H54 (cell line): Measurements from ENCODE around the gene SCARF1.
"Not testable (repeated sequence)": the region's sequence is repeated elsewhere in the genome, so short reads cannot be mapped to it uniquely, and the experiment has no call there.

Source experiments
- DNase-seq: peaks from one replicate; pipeline ENCODE4 v3.0.0; 2011; ENCODE audit warnings: low spot score, mixed read lengths; ENCODE audit not compliant: insufficient read length
- FAIRE-seq: peaks from 3 replicates; lab custom pipeline; 2011; peaks lifted over from hg19 to GRCh38; lab: Jason Lieb, UNC
- POLR2A ChIP-seq: IDR thresholded peaks from 2 replicates; pipeline ENCODE4 v1.6.1; 2011; ENCODE audit warnings: low read depth, mild to moderate bottlenecking, low read length

Gene SCARF1

DNA sequence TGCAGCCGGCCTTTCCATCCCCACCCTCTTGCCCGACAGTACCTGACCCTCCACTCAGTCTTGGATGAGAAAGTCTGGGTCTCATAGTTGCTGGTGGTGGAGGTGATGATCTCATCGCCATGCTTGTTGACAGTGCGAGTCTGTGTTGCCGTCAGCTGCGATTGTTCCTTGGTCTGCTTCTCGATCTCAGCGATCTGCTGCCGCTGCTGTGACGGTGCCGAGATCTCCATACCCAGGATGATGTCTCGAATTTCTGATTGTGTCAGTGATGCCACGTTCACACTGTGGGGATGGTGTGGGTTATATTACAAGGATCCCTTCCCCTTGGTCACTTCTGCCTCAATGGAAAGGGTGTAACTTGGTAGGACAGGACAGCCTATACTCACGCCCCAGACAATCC lies 8.2 kb upstream of the SCARF1 start:
- no peak for TF ChIP-seq POLR2A
- no peak for DNase-seq
- no peak for FAIRE-seq

DNA sequence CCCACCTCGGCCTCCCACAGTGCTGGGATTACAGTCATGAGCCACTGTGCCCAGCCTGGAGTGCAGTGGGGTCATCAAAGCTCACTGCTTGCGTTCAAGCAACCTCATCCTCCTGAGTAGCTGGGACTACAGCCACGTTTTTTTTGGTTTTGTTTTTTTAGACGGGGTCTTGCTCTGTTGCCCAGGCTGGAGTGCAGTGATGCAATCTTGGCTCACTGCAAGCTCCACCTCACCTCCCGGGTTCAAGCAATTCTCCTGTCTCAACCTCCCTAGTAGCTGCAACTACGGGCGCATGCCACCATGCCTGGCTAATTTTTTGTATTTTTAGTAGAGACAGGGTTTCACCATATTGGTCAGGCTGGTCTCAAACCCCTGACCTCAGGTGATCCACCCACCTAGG lies 7.3 kb upstream of the SCARF1 start:
- DNase-seq, FAIRE-seq: not testable (repeated sequence)

DNA sequence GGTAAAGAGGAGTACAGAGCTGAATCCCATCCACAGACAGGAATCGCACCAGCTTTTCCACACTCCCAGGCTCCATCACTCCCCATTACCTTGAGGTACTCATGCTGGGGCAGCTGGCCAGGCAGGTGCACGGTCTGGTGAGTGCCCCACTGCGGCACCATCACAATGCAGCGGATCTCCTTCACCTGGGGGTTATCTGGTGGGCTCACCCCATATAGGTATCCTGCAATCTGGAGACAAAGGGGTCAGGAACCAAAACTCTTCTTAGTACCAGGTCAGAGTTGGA lies 6.0 kb upstream of the SCARF1 start:
- FAIRE-seq, result no peak
- DNase-seq, result no peak
- TF ChIP-seq POLR2A, result no peak

DNA sequence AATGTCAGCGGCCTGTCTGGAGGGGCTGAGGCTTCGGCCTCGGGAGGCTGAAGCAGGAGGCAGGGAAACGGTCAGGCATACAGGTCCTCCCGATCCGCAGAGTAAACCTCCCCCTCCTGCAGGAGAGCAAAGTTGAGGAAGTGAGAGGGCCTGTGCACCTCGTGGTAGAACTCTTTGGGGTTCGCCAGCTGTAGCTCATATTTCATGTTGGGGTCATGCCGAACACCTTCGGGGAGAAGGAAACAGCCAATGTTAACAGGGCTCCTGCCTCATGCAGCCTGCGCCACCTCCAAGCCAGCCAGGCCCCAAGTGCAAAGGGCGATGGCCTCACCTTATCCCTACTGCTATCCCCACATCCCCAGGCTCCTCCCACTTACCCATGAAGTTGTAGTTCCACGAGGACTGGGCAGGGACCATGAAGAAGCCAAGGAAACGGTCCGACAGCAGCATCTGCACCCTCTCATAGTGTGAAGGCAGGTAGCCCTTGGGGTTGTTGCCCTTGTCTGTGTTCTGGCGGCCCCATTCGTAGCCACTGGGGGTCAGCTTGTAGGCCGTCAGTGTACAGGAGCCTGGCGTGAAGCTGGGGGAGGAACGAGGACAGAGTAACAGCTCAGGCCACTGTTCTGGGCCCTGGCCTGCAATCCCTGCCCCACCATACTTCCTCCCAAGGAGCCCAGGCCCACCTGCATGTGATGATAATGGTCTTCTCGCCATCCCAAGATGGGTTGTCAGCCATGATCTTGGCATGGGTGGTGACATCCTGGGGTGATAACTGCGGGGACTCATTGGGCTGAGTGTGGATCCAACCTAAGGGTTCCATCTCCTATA lies 5.4 kb upstream of the SCARF1 start:
- DNase-seq (no peak), FAIRE-seq (no peak)

DNA sequence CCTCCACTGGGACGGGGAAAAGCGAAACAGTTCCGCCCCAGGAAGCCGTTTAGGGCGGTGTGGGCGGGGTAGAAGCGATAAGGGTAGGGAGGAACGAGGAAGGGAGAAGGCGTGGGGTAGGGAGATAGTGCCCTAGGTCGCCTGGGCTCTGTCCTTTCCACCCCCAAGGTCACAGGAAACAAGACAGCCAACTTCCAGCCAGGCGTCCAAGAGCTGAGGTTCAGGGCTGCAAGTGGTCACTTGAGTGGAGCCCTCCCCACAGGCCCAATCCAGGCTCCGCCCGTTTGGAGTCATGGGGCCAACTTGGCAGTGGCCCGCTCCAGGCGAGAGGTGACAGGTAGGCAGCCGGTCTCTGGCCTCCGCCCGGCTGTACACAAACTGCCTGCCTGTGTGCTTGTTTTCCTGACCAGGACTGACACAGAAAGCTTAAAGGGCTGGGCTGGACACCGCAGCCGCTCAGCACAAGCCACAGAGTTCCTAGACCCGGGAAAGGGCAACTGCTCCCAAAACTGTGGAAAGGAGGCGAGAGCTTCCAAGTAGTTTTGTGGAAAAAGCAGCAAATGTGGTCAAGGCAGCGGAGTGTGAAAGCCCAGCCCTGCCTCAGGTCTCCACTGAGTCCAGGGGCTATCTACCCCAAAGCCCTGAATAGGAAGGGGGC lies 4.4 kb upstream of the SCARF1 start, which contains the start of gene RILP:
Gene RILP (minus strand): TSS at position 23 of the 658 bp plus-strand sequence. CDS start 62 bp downstream, outside the sequence.
- no peak for TF ChIP-seq POLR2A
- peak; percentile 86 for DNase-seq
- FAIRE-seq, result no peak

More for the DNA sequence above, 5.4 kb upstream of the SCARF1 start:
- no peak for TF ChIP-seq POLR2A

DNA sequence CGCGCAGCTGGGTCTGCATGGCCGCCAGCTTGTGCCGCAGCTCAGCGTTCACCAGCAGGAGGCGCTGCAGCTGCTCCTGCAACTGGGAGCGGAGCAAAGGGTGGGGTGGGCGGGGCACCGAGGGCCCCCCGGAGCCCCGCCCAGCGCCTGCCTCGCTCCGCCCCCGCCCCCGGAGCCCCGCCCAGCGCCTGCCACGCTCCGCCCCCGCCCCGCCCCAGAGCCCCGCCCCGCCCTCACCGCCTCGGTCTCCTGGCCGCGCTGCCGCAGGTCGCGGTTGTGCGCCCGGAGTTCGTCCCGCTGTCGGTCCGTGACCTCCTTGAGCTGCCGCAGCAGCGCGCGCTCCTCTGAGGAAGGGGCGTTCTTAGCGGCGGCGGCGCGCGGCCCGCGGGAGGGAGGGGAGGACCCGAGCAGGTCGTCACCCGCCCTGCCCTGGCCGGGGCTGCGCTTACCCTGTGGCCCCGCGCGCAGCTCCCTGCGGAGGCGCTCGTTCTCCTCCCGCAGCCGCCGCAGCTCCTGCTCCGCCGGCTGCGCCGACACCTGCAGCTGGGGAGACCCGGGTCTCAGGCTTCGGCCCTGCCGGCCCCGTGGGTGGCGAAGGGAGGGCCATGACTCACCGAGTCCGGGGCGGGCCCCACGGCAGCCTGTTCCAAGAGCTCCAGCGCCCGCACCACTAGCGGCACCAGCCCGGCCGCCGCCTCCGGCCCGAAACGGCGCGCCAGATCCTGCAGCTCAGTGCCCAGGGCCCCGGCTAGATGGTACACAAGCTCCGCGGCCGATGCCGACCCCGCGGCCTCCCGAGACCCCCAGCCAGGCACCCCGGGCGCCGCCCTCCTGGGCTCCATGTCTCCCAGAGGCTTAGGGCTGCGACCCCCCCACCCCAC lies 3.7 kb upstream of the SCARF1 start:
- no peak for FAIRE-seq
- peak; percentile 80 for TF ChIP-seq POLR2A
- DNase-seq, result peak; percentile 91

DNA sequence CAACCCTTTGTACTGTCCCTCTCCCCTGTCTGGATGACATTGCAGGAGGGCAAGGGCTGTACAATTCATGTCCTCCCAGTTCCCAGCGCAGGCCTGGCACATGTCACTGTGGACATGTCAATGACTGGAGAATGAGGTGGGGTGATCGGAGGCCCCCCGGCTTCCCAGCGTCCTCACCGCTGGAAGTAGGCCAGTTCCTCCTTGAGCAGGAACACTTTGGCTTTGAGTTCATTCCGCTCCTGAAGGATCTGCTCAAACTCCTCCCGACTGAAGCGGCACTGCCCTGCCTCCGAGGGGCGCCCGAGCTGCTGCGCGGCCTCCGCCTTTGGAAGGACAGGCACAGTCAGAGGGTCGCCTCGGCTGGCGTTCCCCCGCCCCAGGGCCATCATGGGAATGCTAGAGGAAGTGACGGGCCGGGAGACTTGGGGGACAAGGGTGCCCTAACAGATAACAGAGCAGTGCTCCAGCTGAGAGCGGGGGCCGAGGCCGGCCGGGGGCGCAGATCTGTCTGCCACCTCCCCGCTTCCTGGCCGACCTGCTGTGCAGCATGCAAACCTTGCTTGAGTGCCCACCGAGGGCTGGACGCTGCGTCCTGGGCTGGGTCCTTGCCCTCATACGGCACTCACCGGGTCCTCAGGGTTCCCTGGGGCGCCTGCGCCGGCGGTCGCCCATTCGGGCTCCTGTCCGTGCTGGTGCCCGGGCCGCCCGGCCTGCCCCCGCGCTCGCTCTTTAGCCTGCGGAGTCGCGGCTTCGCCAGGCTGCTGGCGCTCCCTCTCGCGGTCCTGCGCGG lies 2.8 kb upstream of the SCARF1 start:
- no peak for FAIRE-seq
- TF ChIP-seq POLR2A, result no peak

DNA sequence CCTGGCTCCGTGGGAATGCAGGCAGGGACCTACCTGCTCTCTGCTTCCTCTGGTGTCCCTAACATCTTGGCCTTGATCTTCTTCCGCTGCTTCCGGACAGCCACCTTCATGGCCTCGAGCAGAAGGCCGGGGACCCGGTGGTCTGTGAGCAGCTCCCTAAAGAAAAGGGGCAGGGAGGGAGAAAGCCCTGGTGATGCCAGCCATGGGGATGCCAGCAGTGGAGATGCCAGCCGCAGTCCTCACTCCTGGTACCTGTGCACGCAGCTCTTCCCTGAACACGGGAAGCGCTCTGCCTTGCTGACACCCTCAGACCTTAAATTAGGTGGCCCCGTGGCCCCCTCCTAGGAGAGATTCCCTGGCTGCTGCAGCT lies 2.3 kb upstream of the SCARF1 start:
- no peak for DNase-seq
- FAIRE-seq, result no peak
- TF ChIP-seq POLR2A, result no peak

More for the DNA sequence above, 2.8 kb upstream of the SCARF1 start:
- DNase-seq, result no peak

DNA sequence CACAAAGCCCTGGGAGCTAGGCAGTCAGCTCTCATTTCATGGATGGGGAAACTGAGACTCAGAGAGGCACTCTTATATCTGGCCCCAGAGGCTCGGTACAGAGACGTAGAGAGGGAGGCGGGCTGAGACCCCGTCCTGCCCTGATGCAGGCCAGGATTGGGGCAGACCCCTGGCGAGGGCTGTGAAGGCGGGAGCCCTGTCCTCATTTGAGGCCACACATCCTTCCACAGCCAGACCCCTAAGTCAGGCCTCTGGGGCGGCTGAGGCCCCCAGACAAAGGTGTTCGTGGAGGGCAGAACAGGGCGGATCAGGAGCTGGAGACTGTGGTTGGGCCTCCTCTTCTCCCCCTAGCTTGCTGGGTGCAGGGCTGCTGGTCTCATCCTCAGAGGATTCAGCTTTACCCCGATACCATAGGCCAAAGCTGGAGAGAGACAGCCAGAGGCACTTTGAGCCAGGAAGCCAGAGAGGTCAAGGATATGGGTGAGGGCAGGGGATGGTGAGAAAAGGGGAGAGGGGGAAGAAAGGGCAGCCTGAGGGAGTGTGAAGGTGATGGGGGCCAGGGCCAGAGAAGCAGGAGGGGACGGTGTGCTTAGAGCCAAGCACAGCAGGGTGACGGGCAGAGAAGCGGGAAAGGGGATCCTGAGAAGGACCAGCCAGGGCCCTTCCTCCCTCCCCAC lies 805 bp upstream of the SCARF1 start:
- no peak for TF ChIP-seq POLR2A
- DNase-seq (no peak), FAIRE-seq (no peak)

DNA sequence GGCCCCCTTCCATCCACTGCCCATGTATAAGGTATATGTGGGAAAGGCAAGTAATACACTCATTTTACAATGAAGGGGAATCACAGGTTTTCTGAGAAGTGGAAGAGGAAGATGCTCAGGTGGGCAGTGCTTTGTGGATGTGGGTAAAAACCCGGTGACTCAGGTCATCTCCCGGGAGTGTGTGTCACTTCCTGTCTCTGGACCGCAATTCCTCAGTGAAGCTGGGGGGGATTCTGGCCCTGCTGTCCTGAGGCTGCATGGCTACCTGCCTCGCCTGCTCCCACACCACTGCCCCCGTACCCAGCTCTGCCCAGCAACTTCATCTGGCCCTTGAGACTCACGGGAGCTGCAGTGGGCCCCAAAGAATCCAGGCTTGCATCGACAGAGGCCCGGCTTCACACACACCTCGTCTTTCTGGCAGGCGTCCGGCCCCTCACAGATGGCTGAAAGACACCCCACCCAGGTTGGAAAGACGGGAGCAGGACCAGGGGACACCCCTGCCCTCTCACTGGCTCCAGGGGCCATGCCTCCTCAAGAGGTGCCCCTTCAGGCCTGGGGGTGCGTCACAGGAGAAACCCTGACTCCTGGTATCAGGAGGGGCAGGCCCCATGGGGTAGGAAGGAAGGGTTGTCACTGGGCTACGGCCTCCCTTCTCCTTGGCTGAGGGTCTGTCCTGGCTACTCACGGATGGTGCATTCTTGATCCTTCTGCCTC lies 882 bp downstream of the SCARF1 start:
- DNase-seq (peak; percentile 94), FAIRE-seq (no peak)
- TF ChIP-seq POLR2A, result no peak

DNA sequence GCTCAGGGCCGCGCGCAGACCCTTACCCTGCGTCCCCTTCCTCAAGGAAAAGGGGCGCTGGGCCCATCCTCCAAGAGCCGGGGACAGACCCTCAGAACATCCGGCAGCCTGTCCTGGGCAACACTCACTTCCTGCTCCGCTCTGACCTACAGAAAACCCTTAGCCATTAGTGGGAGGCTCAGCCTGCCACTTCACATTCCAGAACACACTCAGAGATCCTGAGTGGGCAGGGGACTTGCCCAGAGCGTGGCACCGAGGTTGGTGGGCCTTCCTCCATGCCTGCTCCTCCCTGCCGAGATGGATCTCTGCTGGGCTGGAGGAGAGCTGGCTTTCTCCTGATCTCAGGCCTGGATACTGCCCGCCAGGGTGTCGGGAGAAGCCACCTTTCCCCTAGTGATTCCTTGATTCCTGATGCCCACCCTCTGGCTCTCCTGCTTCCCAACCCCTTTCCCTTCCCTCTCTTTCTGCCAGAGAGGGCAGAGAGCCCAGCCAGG lies 1.5 kb downstream of the SCARF1 start:
- FAIRE-seq, result no peak

More for the DNA sequence above, 1.5 kb downstream of the SCARF1 start:
- no peak for TF ChIP-seq POLR2A
- no peak for DNase-seq
